HEK293 (cell line): ENCODE data around the gene ARF3.

Source experiments
- CTCF ChIP-seq: fragments of 450-650 bp; formaldehyde crosslinking; IDR thresholded peaks from 2 replicates; pipeline ENCODE4 v1.5.1; 2016; ENCODE audit warnings: missing biosample characterization, missing genetic modification characterization
- HOXA7 ChIP-seq: sonication (generic); formaldehyde crosslinking; IDR thresholded peaks from 2 replicates; pipeline ENCODE4 v1.8.1; 2022; ENCODE audit warnings: missing genetic modification reagents, borderline replicate concordance
- PATZ1 ChIP-seq: fragments of 450-650 bp; formaldehyde crosslinking; IDR thresholded peaks from 2 replicates; pipeline ENCODE4 v1.5.1; 2016; ENCODE audit warnings: missing biosample characterization, missing genetic modification characterization
- PRDM1 ChIP-seq: fragments of 450-650 bp; formaldehyde crosslinking; IDR thresholded peaks from 2 replicates; pipeline ENCODE4; 2016; ENCODE audit warnings: missing biosample characterization, missing genetic modification characterization
- ZBTB11 ChIP-seq: fragments of 450-650 bp; formaldehyde crosslinking; conservative IDR thresholded peaks from 2 replicates; pipeline ENCODE4 v1.5.1; 2016; ENCODE audit warnings: low read depth, missing biosample characterization, missing genetic modification characterization
- ZNF114 ChIP-seq: fragments of 450-650 bp; formaldehyde crosslinking; IDR thresholded peaks from 2 replicates; pipeline ENCODE4 v1.5.0; 2017; ENCODE audit warnings: missing biosample characterization, missing genetic modification characterization
- ZNF274 ChIP-seq, 2 experiments: fragments of 200-500 bp in 1 of 2; fragments of 450-650 bp in 1 of 2; sonication (Bioruptor generic) in 1 of 2; formaldehyde crosslinking in 1 of 2; IDR thresholded peaks; 2 replicates each; pipeline versions ENCODE4 v1.5.1 to v1.6.1; 2014 to 2016; ENCODE audit warnings: borderline replicate concordance in 1 of 2, inconsistent platforms in 1 of 2, low read length in 1 of 2, missing biosample characterization in 1 of 2, missing genetic modification characterization in 1 of 2
- ZNF366 ChIP-seq: fragments of 450-650 bp; formaldehyde crosslinking; conservative IDR thresholded peaks from 2 replicates; pipeline ENCODE4 v1.5.1; 2016; ENCODE audit warnings: missing biosample characterization, missing genetic modification characterization
- ZNF510 ChIP-seq: fragments of 450-650 bp; formaldehyde crosslinking; IDR thresholded peaks from 2 replicates; pipeline ENCODE4 v1.5.1; 2018; ENCODE audit warnings: mild to moderate bottlenecking, missing genetic modification characterization, missing biosample characterization; ENCODE audit not compliant: insufficient replicate concordance
- ZNF585B ChIP-seq: fragments of 450-650 bp; formaldehyde crosslinking; IDR thresholded peaks from 2 replicates; pipeline ENCODE4 v1.5.1; 2016; ENCODE audit warnings: missing biosample characterization, missing genetic modification characterization

- TF ChIP-seq CTCF (no peak), ZNF585B (tag by site-specific recombination) (no peak), PRDM1 (tag by site-specific recombination) (no peak), ZNF366 (tag by site-specific recombination) (no peak), ZNF114 (tag by site-specific recombination) (no peak), ZBTB11 (tag by site-specific recombination) (no peak), PATZ1 (tag by site-specific recombination) (no peak), ZNF510 (no peak), ZNF274 (IDR thresholded peaks at IDR 0.05; ENCODE audit: low read length) (no peak), ZNF274 (tag by site-specific recombination; IDR thresholded peaks at IDR 0.05; ENCODE audit: borderline replicate concordance) (no peak), HOXA7 (CRISPR knock-in tag) (no peak)
Measured at GRCh38 chr12:48946205-48946604, 11.1 kb downstream of the ARF3 start.
